Astrocyte (in vitro differentiated cells and primary cell): ENCODE measurements around the gene NAT9. TPM values are rescaled to one million over a fixed set of nuclear protein-coding genes. Genes with fewer than 3 reads are reported as not detected.

Source experiments
- DNase-seq: peaks from one replicate; pipeline ENCODE4 v3.0.0-alpha.2; 2010; ENCODE audit warnings: low read depth
- FAIRE-seq: peaks from 2 replicates; lab custom pipeline; 2011; peaks lifted over from hg19 to GRCh38; lab: Jason Lieb, UNC
- H2AFZ ChIP-seq: 2 replicates; pipeline ENCODE4 v1.6.0; 2012; ENCODE audit warnings: low read depth, low read length, inconsistent platforms
- H3K27ac ChIP-seq: 2 replicates; pipeline ENCODE4 v1.5.1; 2011; ENCODE audit warnings: low read depth, low read length, inconsistent platforms
- H3K27me3 ChIP-seq: 2 replicates; pipeline ENCODE4 v1.6.0; 2011; ENCODE audit warnings: low read length, inconsistent platforms; ENCODE audit not compliant: insufficient read depth
- H3K36me3 ChIP-seq: 2 replicates; pipeline ENCODE4 v1.5.1; 2011; ENCODE audit warnings: low read length, inconsistent platforms; ENCODE audit not compliant: insufficient read depth
- H3K4me1 ChIP-seq: 2 replicates; pipeline ENCODE4 v1.5.1; 2011; ENCODE audit warnings: low read length, inconsistent platforms; ENCODE audit not compliant: insufficient read depth
- H3K4me2 ChIP-seq: 2 replicates; pipeline ENCODE4 v1.6.0; 2012; ENCODE audit warnings: low read length, inconsistent platforms
- H3K4me3 ChIP-seq: 2 replicates; pipeline ENCODE4 v1.5.1; 2011; ENCODE audit warnings: low read depth, mild to moderate bottlenecking, low read length, inconsistent platforms; ENCODE audit not compliant: insufficient read depth
- H3K79me2 ChIP-seq: 2 replicates; pipeline ENCODE4 v1.6.0; 2012; ENCODE audit warnings: mild to moderate bottlenecking, low read length, inconsistent platforms; ENCODE audit not compliant: insufficient read depth
- H3K9ac ChIP-seq: 2 replicates; pipeline ENCODE4 v1.6.0; 2012; ENCODE audit warnings: mild to moderate bottlenecking, low read length, inconsistent platforms
- H3K9me3 ChIP-seq: 2 replicates; pipeline ENCODE4 v1.5.1; 2012; ENCODE audit warnings: low read depth, mild to moderate bottlenecking, low read length, inconsistent platforms; ENCODE audit not compliant: insufficient read depth
- H4K20me1 ChIP-seq: 2 replicates; pipeline ENCODE4 v1.6.0; 2012; ENCODE audit warnings: low read length, inconsistent platforms; ENCODE audit not compliant: insufficient read depth
- H3K27ac Mint-ChIP-seq: one replicate; pipeline ENCODE4 v1.8.0; 2021; ENCODE audit warnings: mild to moderate bottlenecking, mixed read lengths; ENCODE audit not compliant: unreplicated experiment
- H3K27me3 Mint-ChIP-seq: one replicate; pipeline ENCODE4 v1.8.0; 2021; ENCODE audit warnings: low read depth, mixed read lengths; ENCODE audit not compliant: unreplicated experiment
- H3K36me3 Mint-ChIP-seq: one replicate; pipeline ENCODE4 v1.8.0; 2021; ENCODE audit warnings: low read depth, mixed read lengths; ENCODE audit not compliant: unreplicated experiment
- H3K4me1 Mint-ChIP-seq: one replicate; pipeline ENCODE4 v1.8.0; 2021; ENCODE audit warnings: low read depth, mixed read lengths; ENCODE audit not compliant: unreplicated experiment
- H3K4me3 Mint-ChIP-seq: one replicate; pipeline ENCODE4 v1.8.0; 2021; ENCODE audit warnings: mild to moderate bottlenecking, moderate library complexity, mixed read lengths; ENCODE audit not compliant: unreplicated experiment
- H3K9me3 Mint-ChIP-seq: one replicate; pipeline ENCODE4 v1.8.0; 2021; ENCODE audit warnings: mild to moderate bottlenecking, mixed read lengths; ENCODE audit not compliant: unreplicated experiment
- EZH2 ChIP-seq: IDR thresholded peaks from 2 replicates; pipeline ENCODE4 v1.6.1; 2012; ENCODE audit warnings: mild to moderate bottlenecking, low read length, inconsistent platforms; ENCODE audit not compliant: insufficient read depth
- total RNA-seq: library from RNA; stranded (reverse); gene quantifications from 2 replicates; pipeline ENCODE4 v1.2.1, GENCODE V29; 2021
- TF ChIP-seq, protein P1 (sequence below): IDR thresholded peaks from 2 replicates; pipeline ENCODE4 v1.5.1; 2011; ENCODE audit warnings: low read depth, mild to moderate bottlenecking, inconsistent platforms, low read length, moderate library complexity; ENCODE audit not compliant: insufficient read depth

Gene NAT9
- total RNA-seq, 1 donor from 2014 or later: 58.4 TPM

DNA sequence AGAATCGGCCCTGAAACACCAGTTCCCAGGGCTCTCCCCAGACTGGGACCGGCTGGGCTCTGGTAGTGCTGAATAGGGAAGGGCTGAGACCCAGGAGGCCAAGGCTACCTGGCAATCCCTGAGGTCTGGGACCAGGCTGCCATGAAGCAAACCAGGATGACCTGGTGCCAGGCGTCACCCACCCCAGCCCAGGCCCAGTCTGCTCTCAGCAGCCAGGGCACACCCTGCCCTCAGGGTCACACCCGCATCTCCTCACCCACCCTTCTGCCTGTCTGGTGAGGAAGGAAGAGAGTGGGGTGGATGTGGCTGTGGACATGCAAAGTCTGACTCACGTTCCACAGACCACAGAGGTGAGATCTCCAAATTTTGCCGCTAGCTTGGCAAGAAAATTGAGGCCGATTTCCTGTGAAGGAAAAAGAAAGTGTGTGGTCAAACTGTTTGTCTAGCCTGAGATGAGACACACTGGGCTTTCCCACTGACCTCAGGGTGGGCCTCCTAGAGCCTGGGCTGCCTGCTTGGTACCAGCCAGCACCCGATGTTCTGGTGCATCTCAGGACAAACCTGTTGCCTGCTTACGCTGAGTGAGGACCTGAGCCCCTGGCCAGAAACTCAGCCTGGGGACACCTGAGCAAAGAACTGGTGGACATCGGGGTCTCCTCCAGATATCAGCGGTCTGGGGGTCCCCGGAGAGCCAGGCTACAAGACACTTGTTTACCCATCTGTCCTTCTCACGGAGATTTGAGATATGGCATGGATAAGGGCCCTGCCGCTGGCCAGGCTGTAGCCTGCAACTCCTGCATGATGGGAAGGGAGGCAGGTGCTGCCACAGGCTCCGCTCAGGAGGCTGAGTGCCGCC, 45.4 kb downstream of the NAT9 start:
- H4K20me1 ChIP-seq: no peaks in the 10 kb centered on the region
- H3K9ac ChIP-seq: no peak overlapping the region
- H3K4me3 Mint-ChIP-seq: no peak overlapping the region
- no peaks in the 10 kb centered on the region for H3K4me1 Mint-ChIP-seq
- no peak overlapping the region for H3K4me3 ChIP-seq
- peaks cover 3% of the 10 kb centered on the region for H3K9me3 Mint-ChIP-seq
- FAIRE-seq (no peak), DNase-seq (no peak)
- H2AFZ ChIP-seq: no peak overlapping the region
- H3K9me3 ChIP-seq: peaks cover 11% of the 10 kb centered on the region
- peaks cover 16% of the 10 kb centered on the region for H3K27me3 ChIP-seq
- H3K79me2 ChIP-seq: no peaks in the 10 kb centered on the region
- H3K4me2 ChIP-seq: no peak overlapping the region
- TF ChIP-seq EZH2: no peak
- TF ChIP-seq, protein P1, sequence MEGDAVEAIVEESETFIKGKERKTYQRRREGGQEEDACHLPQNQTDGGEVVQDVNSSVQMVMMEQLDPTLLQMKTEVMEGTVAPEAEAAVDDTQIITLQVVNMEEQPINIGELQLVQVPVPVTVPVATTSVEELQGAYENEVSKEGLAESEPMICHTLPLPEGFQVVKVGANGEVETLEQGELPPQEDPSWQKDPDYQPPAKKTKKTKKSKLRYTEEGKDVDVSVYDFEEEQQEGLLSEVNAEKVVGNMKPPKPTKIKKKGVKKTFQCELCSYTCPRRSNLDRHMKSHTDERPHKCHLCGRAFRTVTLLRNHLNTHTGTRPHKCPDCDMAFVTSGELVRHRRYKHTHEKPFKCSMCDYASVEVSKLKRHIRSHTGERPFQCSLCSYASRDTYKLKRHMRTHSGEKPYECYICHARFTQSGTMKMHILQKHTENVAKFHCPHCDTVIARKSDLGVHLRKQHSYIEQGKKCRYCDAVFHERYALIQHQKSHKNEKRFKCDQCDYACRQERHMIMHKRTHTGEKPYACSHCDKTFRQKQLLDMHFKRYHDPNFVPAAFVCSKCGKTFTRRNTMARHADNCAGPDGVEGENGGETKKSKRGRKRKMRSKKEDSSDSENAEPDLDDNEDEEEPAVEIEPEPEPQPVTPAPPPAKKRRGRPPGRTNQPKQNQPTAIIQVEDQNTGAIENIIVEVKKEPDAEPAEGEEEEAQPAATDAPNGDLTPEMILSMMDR: no peak
- no peaks in the 10 kb centered on the region for H3K36me3 Mint-ChIP-seq
- no peak overlapping the region for H3K27ac ChIP-seq
- H3K27me3 Mint-ChIP-seq: peaks cover 12% of the 10 kb centered on the region
- no peaks in the 10 kb centered on the region for H3K4me1 ChIP-seq
- no peaks in the 10 kb centered on the region for H3K36me3 ChIP-seq
- H3K27ac Mint-ChIP-seq: no peak overlapping the region

DNA sequence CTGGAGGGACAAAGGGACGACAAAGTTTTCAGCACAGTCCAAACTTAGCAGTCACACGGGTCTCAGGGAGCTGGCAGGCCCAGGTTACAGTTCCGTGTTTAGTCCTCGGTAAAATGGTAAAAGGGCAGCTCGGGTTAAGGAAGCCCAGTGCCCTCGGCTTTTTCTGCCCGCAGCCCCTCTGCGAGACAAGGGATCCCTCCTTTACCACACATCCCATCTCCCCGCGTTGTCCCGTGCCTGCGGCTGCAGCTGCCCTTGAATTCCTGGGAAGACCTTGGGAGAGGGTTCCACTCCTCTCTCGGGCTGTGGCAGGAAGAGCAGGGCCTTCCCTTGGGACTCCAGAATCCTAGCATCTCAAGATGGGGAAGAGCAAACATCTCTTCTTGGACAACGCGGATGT, 46.3 kb downstream of the NAT9 start:
- H3K27me3 Mint-ChIP-seq: peaks cover 11% of the 10 kb centered on the region
- Histone ChIP-seq H3K27me3 (peaks cover 10% of the 10 kb centered on the region), H3K4me3 (no peak overlapping the region), H2AFZ (no peak overlapping the region), H3K9me3 (peaks cover 11% of the 10 kb centered on the region), H3K4me2 (no peak overlapping the region), H3K79me2 (no peaks in the 10 kb centered on the region), H3K27ac (no peak overlapping the region), H3K9ac (no peak overlapping the region), H4K20me1 (no peaks in the 10 kb centered on the region), H3K36me3 (no peaks in the 10 kb centered on the region), H3K4me1 (no peaks in the 10 kb centered on the region)
- no peak for TF ChIP-seq EZH2
- TF ChIP-seq, protein P1: no peak
- H3K9me3 Mint-ChIP-seq: peaks cover 3% of the 10 kb centered on the region
- H3K36me3 Mint-ChIP-seq: no peaks in the 10 kb centered on the region
- FAIRE-seq (no peak), DNase-seq (no peak)
- no peak overlapping the region for H3K27ac Mint-ChIP-seq
- H3K4me1 Mint-ChIP-seq: no peaks in the 10 kb centered on the region
- H3K4me3 Mint-ChIP-seq: no peak overlapping the region

DNA sequence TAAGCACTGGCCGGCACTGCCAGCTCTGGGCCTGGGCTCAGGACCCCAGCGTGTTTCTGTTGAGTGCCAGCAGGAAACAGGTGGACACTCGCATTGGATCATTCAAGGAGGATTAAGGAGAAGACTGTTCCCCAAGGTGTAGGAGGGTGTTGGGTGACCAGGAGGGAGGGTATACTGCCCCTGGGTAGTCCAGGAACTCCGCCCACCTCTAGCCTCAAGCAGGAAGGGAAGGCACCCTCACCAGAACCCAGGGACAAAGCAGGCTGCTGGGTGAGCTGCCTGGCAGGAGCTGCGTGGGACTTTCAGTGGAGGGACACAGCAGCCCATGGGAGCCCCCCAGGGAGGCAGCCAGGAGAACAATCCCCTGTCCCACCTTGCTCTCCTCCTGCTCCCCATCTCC, 46.8 kb downstream of the NAT9 start:
- no peak overlapping the region for H3K4me3 ChIP-seq
- no peak overlapping the region for H2AFZ ChIP-seq
- Mint-ChIP-seq H3K4me3 (no peak overlapping the region), H3K27me3 (peaks cover 12% of the 10 kb centered on the region), H3K4me1 (no peaks in the 10 kb centered on the region), H3K36me3 (no peaks in the 10 kb centered on the region), H3K27ac (no peak overlapping the region), H3K9me3 (peaks cover 3% of the 10 kb centered on the region)
- no peaks in the 10 kb centered on the region for H3K4me1 ChIP-seq
- no peak for TF ChIP-seq EZH2
- TF ChIP-seq, protein P1: no peak
- H3K27me3 ChIP-seq: peaks cover 8% of the 10 kb centered on the region
- no peaks in the 10 kb centered on the region for H3K36me3 ChIP-seq
- H3K4me2 ChIP-seq: no peak overlapping the region
- no peak overlapping the region for H3K27ac ChIP-seq
- DNase-seq (no peak), FAIRE-seq (no peak)
- H3K9me3 ChIP-seq: peaks cover 11% of the 10 kb centered on the region
- no peaks in the 10 kb centered on the region for H3K79me2 ChIP-seq
- no peak overlapping the region for H3K9ac ChIP-seq
- no peaks in the 10 kb centered on the region for H4K20me1 ChIP-seq
